H1 (cell line): ENCODE results near the gene CFAP61. TPM values are rescaled to one million over a fixed set of nuclear protein-coding genes. Genes with fewer than 3 reads are reported as not detected.

Experiments used
- BRCA1 ChIP-seq: IDR thresholded peaks from 2 replicates; pipeline ENCODE4 v1.6.1; 2012; ENCODE audit warnings: low read depth, low read length, improper control_type of control experiment
- CEBPB ChIP-seq: IDR thresholded peaks from 2 replicates; pipeline ENCODE4 v1.6.1; 2012; ENCODE audit warnings: low read depth, low read length
- MAX ChIP-seq: IDR thresholded peaks from 2 replicates; pipeline ENCODE4 v1.6.1; 2012; ENCODE audit warnings: inconsistent platforms
- RBBP5 ChIP-seq: IDR thresholded peaks from 2 replicates; pipeline ENCODE4 v1.7.1; 2012; ENCODE audit warnings: low read depth, mild to moderate bottlenecking, inconsistent platforms, low read length, moderate library complexity, borderline replicate concordance
- SP1 ChIP-seq: IDR thresholded peaks from 2 replicates; pipeline ENCODE4 v1.6.1; 2011; ENCODE audit warnings: low read depth, low read length
- SP2 ChIP-seq: IDR thresholded peaks from 2 replicates; pipeline ENCODE4 v1.6.1; 2012; ENCODE audit warnings: mild to moderate bottlenecking, low read length, inconsistent platforms
- TAF7 ChIP-seq: optimal IDR thresholded peaks from 2 replicates; pipeline ENCODE3; 2011; ENCODE audit warnings: low read depth, mild to moderate bottlenecking, inconsistent platforms, low read length, moderate library complexity, borderline replicate concordance
- ZNF274 ChIP-seq: IDR thresholded peaks from 2 replicates; pipeline ENCODE4 v1.7.0; 2012; ENCODE audit warnings: low read length, borderline replicate concordance; ENCODE audit errors: extremely low read depth
- polyA plus RNA-seq, 7 experiments: library from polyadenylated mRNA; depleted of rRNA in 3 of 7; stranded (reverse) in 5 of 7; unstranded in 2 of 7; fragments of >200 nt in 5 of 7; fragments of 200-250 nt in 2 of 7; gene quantifications; 1 replicate in 5 of 7; 2 replicates in 1 of 7; 4 replicates in 1 of 7; pipeline versions ENCODE4 v1.2.1 to v1.2.3, GENCODE V29; 2011 to 2013; ENCODE audit warnings: missing spikeins in 2 of 7, mixed read lengths in 2 of 7
- total RNA-seq: library from RNA; stranded (reverse); fragmentation: NEBNext Ultra II Directional; extraction: Animal tissue kit (Norgen Biotek cat#: 25700); gene quantifications from 2 replicates; pipeline ENCODE4 v1.2.1, GENCODE V29; 2021

CFAP61 gene
- total and polyA plus RNA-seq, 2 of the 8 experiments (the other 6 are each of a cell fraction or from before 2014, with no cell fraction given): 0.29 to 0.61 TPM

DNA sequence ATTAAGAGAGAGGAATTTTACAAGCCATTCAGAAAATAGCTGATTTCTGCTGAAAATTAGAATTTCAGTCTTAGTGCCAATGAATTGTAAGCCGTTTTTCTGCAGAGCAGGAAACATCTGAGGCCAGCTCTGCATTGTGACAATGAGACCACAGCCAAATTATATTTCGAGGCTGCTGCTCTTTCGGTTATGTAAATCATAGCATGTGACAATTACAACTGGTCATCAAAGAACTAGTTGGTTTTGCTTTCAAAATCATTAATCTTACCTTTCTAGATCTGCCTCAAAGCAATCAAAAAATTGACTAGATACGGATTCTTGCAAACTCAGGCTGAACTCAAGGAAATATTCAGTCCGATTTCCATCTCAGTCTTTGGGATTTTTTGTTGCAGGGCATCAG lies 282.2 kb downstream of the CFAP61 start (continued):
- TF ChIP-seq MAX (no peak), RBBP5 (no peak), SP2 (no peak), TAF7 (no peak), SP1 (no peak), CEBPB (no peak), ZNF274 (no peak), BRCA1 (no peak)
- TF ChIP-seq, all 59 proteins: peak for 0
